H9 (cell line): ENCODE results near the gene TTC21B. TPM values are rescaled to one million over a fixed set of nuclear protein-coding genes. Genes with fewer than 3 reads are reported as not detected.

Experiments used
- DNase-seq: peaks from one replicate; pipeline ENCODE4 v3.0.0-alpha.2; 2017
- H2AFZ ChIP-seq: one replicate; pipeline ENCODE4 v1.6.1; 2013; ENCODE audit warnings: mild to moderate bottlenecking, low read length, control low read depth, moderate library complexity
- H2AK5ac ChIP-seq: 2 replicates; pipeline ENCODE4 v1.6.1; 2013; ENCODE audit warnings: low read length, control low read depth, mixed read lengths; ENCODE audit not compliant: insufficient read length
- H2BK120ac ChIP-seq: one replicate; pipeline ENCODE4 v1.6.1; 2013; ENCODE audit warnings: low read depth, mild to moderate bottlenecking, low read length, control low read depth, inconsistent platforms; ENCODE audit not compliant: poor library complexity, severe bottlenecking
- H2BK12ac ChIP-seq: 2 replicates; pipeline ENCODE4 v1.6.1; 2013; ENCODE audit warnings: low read length, control low read depth, mixed read lengths, low read depth; ENCODE audit not compliant: insufficient read length
- H2BK15ac ChIP-seq: 2 replicates; pipeline ENCODE4 v1.6.1; 2013; ENCODE audit warnings: low read depth, low read length, control low read depth
- H2BK20ac ChIP-seq: one replicate; pipeline ENCODE4 v1.6.1; 2013; ENCODE audit warnings: low read depth, mild to moderate bottlenecking, low read length, control low read depth, inconsistent platforms; ENCODE audit not compliant: poor library complexity, severe bottlenecking
- H2BK5ac ChIP-seq: 2 replicates; pipeline ENCODE4 v1.6.1; 2013; ENCODE audit warnings: low read length, control low read depth, mixed read lengths; ENCODE audit not compliant: insufficient read length
- H3K14ac ChIP-seq: 2 replicates; pipeline ENCODE4 v1.6.1; 2013; ENCODE audit warnings: low read length, control low read depth; ENCODE audit not compliant: insufficient read depth
- H3K18ac ChIP-seq: 2 replicates; pipeline ENCODE4 v1.6.1; 2013; ENCODE audit warnings: low read depth, mild to moderate bottlenecking, mixed read lengths, low read length, control low read depth; ENCODE audit not compliant: insufficient read length
- H3K23ac ChIP-seq: 2 replicates; pipeline ENCODE4 v1.6.1; 2013; ENCODE audit warnings: low read length, control low read depth, mixed read lengths, low read depth; ENCODE audit not compliant: insufficient read length
- H3K23me2 ChIP-seq: 2 replicates; pipeline ENCODE4 v1.6.1; 2013; ENCODE audit warnings: low read depth, mild to moderate bottlenecking, mixed read lengths, low read length, control low read depth; ENCODE audit not compliant: insufficient read length, poor library complexity, severe bottlenecking
- H3K27ac ChIP-seq: 2 replicates; pipeline ENCODE4 v1.5.1; 2013; ENCODE audit warnings: low read length, control low read depth, mixed read lengths, low read depth; ENCODE audit not compliant: insufficient read length
- H3K27me3 ChIP-seq: 2 replicates; pipeline ENCODE4 v1.6.1; 2013; ENCODE audit warnings: low read length, control low read depth, inconsistent platforms; ENCODE audit not compliant: insufficient read depth
- H3K4ac ChIP-seq: 2 replicates; pipeline ENCODE4 v1.6.1; 2013; ENCODE audit warnings: low read depth, mild to moderate bottlenecking, control low read depth, inconsistent platforms, low read length, moderate library complexity
- H3K4me1 ChIP-seq: 2 replicates; pipeline ENCODE4 v1.6.1; 2013; ENCODE audit warnings: low read length, control low read depth, inconsistent platforms; ENCODE audit not compliant: insufficient read depth
- H3K4me2 ChIP-seq: 2 replicates; pipeline ENCODE4 v1.6.1; 2013; ENCODE audit warnings: low read length, control low read depth, mixed read lengths; ENCODE audit not compliant: insufficient read length, insufficient read depth
- H3K56ac ChIP-seq: 2 replicates; pipeline ENCODE4 v1.6.1; 2013; ENCODE audit warnings: low read depth, mild to moderate bottlenecking, mixed read lengths, low read length, control low read depth; ENCODE audit not compliant: insufficient read length
- H3K79me1 ChIP-seq: 2 replicates; pipeline ENCODE4 v1.6.1; 2013; ENCODE audit warnings: low read depth, mild to moderate bottlenecking, moderate library complexity, low read length, control low read depth, inconsistent platforms; ENCODE audit not compliant: insufficient read depth, poor library complexity, severe bottlenecking
- H3K79me2 ChIP-seq: 2 replicates; pipeline ENCODE4 v1.6.1; 2013; ENCODE audit warnings: low read length, control low read depth, inconsistent platforms; ENCODE audit not compliant: insufficient read depth
- H3K9ac ChIP-seq: 2 replicates; pipeline ENCODE4 v1.6.1; 2013; ENCODE audit warnings: low read length, control low read depth, mixed read lengths; ENCODE audit not compliant: insufficient read length; ENCODE audit errors: extremely low read depth
- H3K9me3 ChIP-seq: one replicate; pipeline ENCODE4 v1.6.1; 2013; ENCODE audit warnings: low read depth, low read length, inconsistent platforms; ENCODE audit not compliant: control insufficient read depth
- H3T11ph ChIP-seq: one replicate; pipeline ENCODE4 v1.6.1; 2013; ENCODE audit warnings: mild to moderate bottlenecking, low read length, control low read depth, inconsistent platforms
- H4K20me1 ChIP-seq: one replicate; pipeline ENCODE4 v1.6.1; 2013; ENCODE audit not compliant: control insufficient read depth, insufficient read length, insufficient read depth
- H4K5ac ChIP-seq: 2 replicates; pipeline ENCODE4 v1.6.1; 2013; ENCODE audit warnings: low read depth, mild to moderate bottlenecking, mixed read lengths, low read length, control low read depth; ENCODE audit not compliant: insufficient read length
- H4K8ac ChIP-seq: replicated peaks from 2 replicates; pipeline ENCODE4 v1.6.1; 2013; ENCODE audit warnings: low read length, control low read depth, mixed read lengths, low read depth; ENCODE audit not compliant: insufficient read length
- H4K91ac ChIP-seq: 2 replicates; pipeline ENCODE4 v1.6.1; 2013; ENCODE audit warnings: low read depth, mild to moderate bottlenecking, moderate library complexity, mixed read lengths, low read length, control low read depth; ENCODE audit not compliant: insufficient read length
- H3K27ac Mint-ChIP-seq, 3 experiments: 2 replicates in 2 of 3; 3 replicates in 1 of 3; pipeline ENCODE4 v1.8.0; 2020 to 2021; ENCODE audit warnings: mixed read lengths in 3 of 3, mild to moderate bottlenecking in 1 of 3, moderate library complexity in 1 of 3
- H3K27me3 Mint-ChIP-seq: 2 replicates; pipeline ENCODE4 v1.8.0; 2021; ENCODE audit warnings: low read depth, mild to moderate bottlenecking, moderate library complexity, mixed read lengths
- H3K36me3 Mint-ChIP-seq, 3 experiments: 2 replicates in 2 of 3; 3 replicates in 1 of 3; pipeline ENCODE4 v1.8.0; 2020 to 2021; ENCODE audit warnings: low read depth in 3 of 3, mixed read lengths in 3 of 3; ENCODE audit not compliant: insufficient read depth in 1 of 3
- H3K4me1 Mint-ChIP-seq, 2 experiments: 2 replicates each; pipeline ENCODE4 v1.8.0; 2020; ENCODE audit warnings: mixed read lengths in 2 of 2
- H3K4me3 Mint-ChIP-seq, 2 experiments: 2 replicates in 1 of 2; 3 replicates in 1 of 2; pipeline ENCODE4 v1.8.0; 2020 to 2021; ENCODE audit warnings: mild to moderate bottlenecking in 2 of 2, mixed read lengths in 2 of 2, moderate library complexity in 1 of 2
- H3K9me3 Mint-ChIP-seq, 2 experiments: 2 replicates in 1 of 2; 3 replicates in 1 of 2; pipeline ENCODE4 v1.8.0; 2020; ENCODE audit warnings: mild to moderate bottlenecking in 2 of 2, mixed read lengths in 2 of 2, moderate library complexity in 1 of 2
- CTCF ChIP-seq: fragments of 200-600 bp; sonication (generic); conservative IDR thresholded peaks from 3 replicates; pipeline ENCODE4 v1.8.0; 2021; ENCODE audit warnings: antibody characterized with exemption, mild to moderate bottlenecking
- WGBS: extraction: QIAGEN DNeasy Blood & Tissue Kit; methylation state at CpG from one replicate; pipeline ENCODE4 v1.1.7; 2013; ENCODE audit warnings: missing lambda C conversion rate, low lambda C conversion rate, mixed read lengths; ENCODE audit not compliant: insufficient read length; ENCODE audit errors: extremely low coverage; 5-methylcytosine and 5-hydroxymethylcytosine counted together
- total RNA-seq: library from RNA; stranded (reverse); gene quantifications from 2 replicates; pipeline ENCODE4 v1.2.1, GENCODE V29; 2021

TTC21B gene
- total RNA-seq, 1 experiment from 2014 or later, result 16.6 TPM

- no peaks in the 10 kb centered on the region for H3K9me3 Mint-ChIP-seq
- H4K20me1 ChIP-seq, result no peaks in the 10 kb centered on the region
- no peak overlapping the region for H2BK120ac ChIP-seq
- H2AFZ ChIP-seq, result no peak overlapping the region
- no peak overlapping the region for H2BK15ac ChIP-seq
- H4K8ac ChIP-seq, result no peak overlapping the region
- H3K56ac ChIP-seq, result no peak overlapping the region
- H3K27ac Mint-ChIP-seq, result no peak overlapping the region
- no peak overlapping the region for H2AK5ac ChIP-seq
- H3T11ph ChIP-seq, result no peak overlapping the region
- H3K4me3 Mint-ChIP-seq, result no peak overlapping the region
- H3K4me1 ChIP-seq, result no peaks in the 10 kb centered on the region
- no peak overlapping the region for H3K14ac ChIP-seq
- H3K79me1 ChIP-seq, result no peaks in the 10 kb centered on the region
- H3K36me3 Mint-ChIP-seq, result no peaks in the 10 kb centered on the region
- H2BK12ac ChIP-seq, result no peak overlapping the region
- no peak overlapping the region for H2BK20ac ChIP-seq
- H3K18ac ChIP-seq, result no peak overlapping the region
- H3K4me1 Mint-ChIP-seq, result no peaks in the 10 kb centered on the region; a peak in 1 of 4 replicates
- H3K27me3 Mint-ChIP-seq, result no peaks in the 10 kb centered on the region
- no peak overlapping the region for H3K23ac ChIP-seq
- H4K91ac ChIP-seq, result no peak overlapping the region
- no peak overlapping the region for H3K4me2 ChIP-seq
- TF ChIP-seq CTCF, result no peak
- H3K27me3 ChIP-seq, result no peaks in the 10 kb centered on the region
- no peak for DNase-seq
- no peak overlapping the region for H3K9ac ChIP-seq
- H2BK5ac ChIP-seq, result no peak overlapping the region
- H3K79me2 ChIP-seq, result no peaks in the 10 kb centered on the region
- WGBS, result no CpG with 5 or more reads among the region's 3 CpGs
- no peak overlapping the region for H3K27ac ChIP-seq
- no peaks in the 10 kb centered on the region for H3K23me2 ChIP-seq
- H3K9me3 ChIP-seq, result no peaks in the 10 kb centered on the region
- no peak overlapping the region for H3K4ac ChIP-seq
- no peak overlapping the region for H4K5ac ChIP-seq
These were observed 126.3 kb downstream of the TTC21B start for GRCh38 chr2:165827016-165827920.
